Epithelial cell of esophagus (primary cell): ENCODE measurements around the gene FXYD6.
"Not testable (repeated sequence)": the region's sequence is repeated elsewhere in the genome, so short reads cannot be mapped to it uniquely, and the experiment has no call there.

Experiments used
- DNase-seq: peaks from one replicate; pipeline ENCODE4 v3.0.0; 2010; ENCODE audit warnings: low read depth
- H3K4me3 ChIP-seq: 2 replicates; pipeline ENCODE4 v1.5.1; 2011; ENCODE audit warnings: mild to moderate bottlenecking, low read length, control low read depth
- TF ChIP-seq, protein P1 (sequence below): IDR thresholded peaks from 2 replicates; pipeline ENCODE4 v1.5.1; 2011; ENCODE audit warnings: low read depth, mild to moderate bottlenecking, low read length, control low read depth, inconsistent platforms; ENCODE audit not compliant: insufficient read depth; ENCODE audit errors: missing control alignments

Gene FXYD6

GRCh38 chr11:117871160-117871559, 5.3 kb downstream of the FXYD6 start:
- DNase-seq = no peak
- H3K4me3 ChIP-seq = no peak overlapping the region
- TF ChIP-seq, protein P1, sequence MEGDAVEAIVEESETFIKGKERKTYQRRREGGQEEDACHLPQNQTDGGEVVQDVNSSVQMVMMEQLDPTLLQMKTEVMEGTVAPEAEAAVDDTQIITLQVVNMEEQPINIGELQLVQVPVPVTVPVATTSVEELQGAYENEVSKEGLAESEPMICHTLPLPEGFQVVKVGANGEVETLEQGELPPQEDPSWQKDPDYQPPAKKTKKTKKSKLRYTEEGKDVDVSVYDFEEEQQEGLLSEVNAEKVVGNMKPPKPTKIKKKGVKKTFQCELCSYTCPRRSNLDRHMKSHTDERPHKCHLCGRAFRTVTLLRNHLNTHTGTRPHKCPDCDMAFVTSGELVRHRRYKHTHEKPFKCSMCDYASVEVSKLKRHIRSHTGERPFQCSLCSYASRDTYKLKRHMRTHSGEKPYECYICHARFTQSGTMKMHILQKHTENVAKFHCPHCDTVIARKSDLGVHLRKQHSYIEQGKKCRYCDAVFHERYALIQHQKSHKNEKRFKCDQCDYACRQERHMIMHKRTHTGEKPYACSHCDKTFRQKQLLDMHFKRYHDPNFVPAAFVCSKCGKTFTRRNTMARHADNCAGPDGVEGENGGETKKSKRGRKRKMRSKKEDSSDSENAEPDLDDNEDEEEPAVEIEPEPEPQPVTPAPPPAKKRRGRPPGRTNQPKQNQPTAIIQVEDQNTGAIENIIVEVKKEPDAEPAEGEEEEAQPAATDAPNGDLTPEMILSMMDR = no peak

DNA sequence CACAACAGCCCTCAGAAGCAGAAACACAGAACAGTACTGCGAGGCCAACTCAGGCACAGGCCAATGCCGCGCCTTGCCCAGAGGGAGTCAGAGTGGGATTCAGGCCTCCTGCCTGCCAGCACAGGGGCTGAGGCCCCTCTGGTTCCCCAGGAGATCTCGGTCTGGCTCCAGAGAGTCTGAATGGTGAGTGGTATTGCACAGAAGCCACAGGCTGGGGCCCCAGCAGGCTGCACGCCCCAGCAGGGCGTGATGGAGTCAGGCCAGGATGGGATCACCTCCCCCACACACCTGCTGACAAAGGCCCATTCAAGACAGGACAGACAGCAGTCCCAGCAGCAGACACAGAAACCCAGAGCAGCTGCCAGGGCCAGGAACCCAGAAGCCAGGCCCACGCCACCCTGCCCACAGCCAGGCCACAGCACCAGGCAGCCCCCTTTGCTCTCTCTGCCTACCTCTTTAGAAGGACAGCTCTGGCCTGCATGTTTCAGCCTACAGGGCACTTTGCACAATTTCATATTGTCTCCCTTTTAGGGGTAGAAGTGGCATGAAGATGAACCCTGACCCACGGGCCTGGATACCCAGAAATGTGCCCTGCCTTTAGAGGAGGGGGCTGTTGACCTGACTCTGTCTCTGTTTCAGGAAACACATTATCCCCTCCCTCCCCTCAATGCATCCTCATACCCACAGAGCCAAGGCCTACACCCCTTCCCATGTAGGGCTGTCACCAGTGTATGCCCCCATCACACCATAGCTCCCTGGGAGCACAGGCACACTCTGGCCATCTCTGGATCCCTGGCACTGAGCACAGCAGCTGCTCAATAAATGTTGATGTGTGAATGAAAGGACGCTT, 6.1 kb downstream of the FXYD6 start:
- TF ChIP-seq, protein P1 = no peak
- no peak overlapping the region for H3K4me3 ChIP-seq
- no peak for DNase-seq

DNA sequence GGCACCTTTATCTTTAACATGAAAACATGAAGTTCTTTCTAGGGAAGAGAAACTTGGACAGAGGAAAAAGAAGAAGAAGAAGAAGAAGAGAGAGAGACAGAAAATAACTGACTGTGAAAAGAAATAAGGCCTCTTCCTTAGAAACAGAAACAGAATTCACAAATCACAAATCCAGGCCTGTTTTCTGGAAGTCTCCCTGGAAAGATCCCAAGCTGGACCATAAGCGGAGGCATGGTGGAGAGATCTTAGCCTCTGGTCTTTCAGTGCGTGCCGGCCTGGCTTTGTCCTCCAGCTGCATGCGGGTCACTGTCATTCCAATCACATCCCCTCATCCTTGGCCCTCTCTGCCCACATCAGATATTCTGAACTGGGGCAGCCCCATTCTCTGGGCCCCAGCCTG, 6.9 kb downstream of the FXYD6 start:
- H3K4me3 ChIP-seq = no peak overlapping the region
- TF ChIP-seq, protein P1 = no peak
- no peak for DNase-seq

DNA sequence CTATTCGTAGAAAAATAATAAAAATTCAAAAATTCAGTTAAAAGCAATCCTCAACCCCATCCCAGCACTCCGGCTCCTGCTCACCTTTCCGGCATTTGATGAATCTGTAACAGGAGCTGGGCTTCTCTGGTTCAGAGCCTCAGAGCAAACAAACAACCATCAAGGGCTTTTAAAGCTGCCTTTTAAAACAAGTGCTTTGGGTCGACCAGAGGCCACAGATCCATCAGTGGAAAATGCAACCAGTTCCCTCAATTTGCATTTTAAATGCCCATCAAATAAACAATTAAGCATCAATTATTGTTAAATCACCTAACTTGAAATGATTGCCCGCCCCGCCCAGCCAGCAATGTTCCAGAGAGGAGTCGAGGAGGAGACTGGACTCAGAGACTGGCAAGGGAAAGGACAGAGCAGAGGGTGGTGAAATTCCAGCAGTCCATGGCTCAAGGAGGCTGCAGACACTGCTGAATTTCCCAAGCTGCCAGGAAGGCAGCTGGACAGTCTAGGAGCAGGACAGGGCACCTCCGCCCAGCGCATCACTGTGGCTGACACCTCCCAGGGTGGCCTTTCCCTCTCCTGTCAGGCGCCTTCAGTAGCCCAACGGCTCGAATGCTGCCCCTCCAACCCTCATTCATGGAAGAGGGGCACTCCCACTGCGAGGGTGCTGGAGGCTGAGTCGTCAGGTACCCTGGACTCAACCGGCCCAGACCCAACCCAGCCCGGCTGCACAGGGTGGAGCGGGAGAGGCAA, 7.5 kb downstream of the FXYD6 start:
- no peak for DNase-seq
- TF ChIP-seq, protein P1 = no peak
- no peak overlapping the region for H3K4me3 ChIP-seq

GRCh38 chr11:117868088-117868487, 8.4 kb downstream of the FXYD6 start:
- DNase-seq = no peak
- TF ChIP-seq, protein P1 = no peak
- no peak overlapping the region for H3K4me3 ChIP-seq

- TF ChIP-seq, protein P1 = no peak
- H3K4me3 ChIP-seq = no peak overlapping the region
- DNase-seq = no peak
Measured at GRCh38 chr11:117866526-117866925, 9.9 kb downstream of the FXYD6 start.

DNA sequence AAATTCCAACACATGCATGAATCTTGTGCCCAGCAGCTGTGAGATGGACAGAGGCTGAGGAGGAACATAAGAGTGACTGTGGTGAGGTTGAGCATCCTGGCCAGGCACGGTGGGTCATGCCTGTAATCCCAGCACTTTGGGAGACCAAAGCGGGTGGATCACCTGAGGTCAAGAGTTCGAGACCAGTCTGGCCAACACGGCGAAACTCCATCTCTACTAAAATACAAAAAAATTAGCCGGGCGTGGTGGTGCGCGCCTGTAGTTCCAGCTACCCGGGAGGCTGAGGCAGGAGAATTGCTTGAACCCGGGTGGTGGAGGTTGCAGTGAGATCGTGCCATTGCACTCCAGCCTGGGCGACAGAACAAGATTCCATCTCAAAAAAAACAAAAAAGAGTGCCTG, 10.9 kb downstream of the FXYD6 start:
- H3K4me3 ChIP-seq, DNase-seq: not testable (repeated sequence)
